ENCODE measurements around the gene SPEN. TPM values are rescaled to one million over a fixed set of nuclear protein-coding genes. Genes with fewer than 3 reads are reported as not detected.

The SPEN gene
- total and polyA plus RNA-seq, 10 of the 15 experiments (the other 5 are each of a cell fraction or from before 2014, with no cell fraction given): 5.2 to 58.7 (median 20.1) TPM

DNA sequence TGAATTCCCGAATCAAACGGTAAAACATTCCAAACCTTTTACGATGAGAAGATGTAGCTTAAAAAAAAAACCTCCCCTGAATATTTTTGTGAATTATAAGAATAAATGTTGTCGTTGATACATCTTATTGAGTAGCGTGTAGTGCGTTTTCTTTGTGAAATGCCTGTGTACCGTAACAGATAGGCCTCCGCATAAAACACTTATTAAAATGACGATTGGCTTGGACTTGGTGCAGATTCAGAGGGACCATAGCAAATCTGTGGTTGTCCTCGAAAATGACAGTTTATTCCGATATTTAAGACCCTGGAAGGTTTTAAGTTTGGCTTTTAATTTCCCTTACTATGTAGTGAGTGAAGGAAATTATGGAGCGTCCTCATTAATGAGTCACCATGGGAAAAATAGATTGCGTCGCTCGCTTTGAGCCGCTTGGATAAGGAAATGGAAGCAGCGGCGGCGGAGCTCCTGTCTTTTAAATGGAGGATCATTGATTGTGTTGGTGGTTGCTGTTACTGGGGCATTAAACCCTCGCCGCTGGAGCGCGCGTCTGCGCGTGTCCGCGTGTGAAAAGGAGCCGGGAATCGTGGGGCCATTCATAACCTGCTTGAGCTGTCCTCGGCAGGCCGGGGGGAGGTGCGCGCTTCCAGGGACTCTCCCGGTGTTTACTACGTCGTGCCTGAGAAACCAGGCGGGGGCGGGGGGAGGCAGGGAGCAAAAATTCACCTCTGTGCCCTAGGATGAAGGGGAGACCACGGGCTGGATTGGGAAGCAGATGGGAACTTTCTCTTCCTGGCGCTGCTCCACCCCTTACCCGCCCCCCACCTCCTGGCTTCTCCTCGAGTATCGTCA lies 1.6 kb downstream of the SPEN start (continued):
- no peak for TF ChIP-seq CHD4 (IDR thresholded peaks at IDR 0.05)
- TF ChIP-seq, protein P1, sequence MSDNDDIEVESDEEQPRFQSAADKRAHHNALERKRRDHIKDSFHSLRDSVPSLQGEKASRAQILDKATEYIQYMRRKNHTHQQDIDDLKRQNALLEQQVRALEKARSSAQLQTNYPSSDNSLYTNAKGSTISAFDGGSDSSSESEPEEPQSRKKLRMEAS (IDR thresholded peaks at IDR 0.05; ENCODE audit: low read depth, low read length): no peak; the same call in none of the 2 replicates
- no peak for TF ChIP-seq CEBPB (IDR thresholded peaks at IDR 0.05; ENCODE audit: borderline replicate concordance in 1 of 2, low read depth in 2 of 2, low read length in 2 of 2)
- TF ChIP-seq NR2C2 (IDR thresholded peaks at IDR 0.05; ENCODE audit: borderline replicate concordance, control insufficient read depth, insufficient read length, low read depth): no peak
- no peak for TF ChIP-seq KDM1A (IDR thresholded peaks at IDR 0.05; ENCODE audit: borderline replicate concordance)
- no peak for TF ChIP-seq RAD21 (IDR thresholded peaks at IDR 0.05; ENCODE audit: insufficient read depth, low read depth, low read length)
- TF ChIP-seq SUZ12 (IDR thresholded peaks at IDR 0.05; ENCODE audit: unreplicated experiment): no peak
- TF ChIP-seq NKRF (conservative IDR thresholded peaks at IDR 0.05): no peak
- no peak for TF ChIP-seq TARDBP (IDR thresholded peaks at IDR 0.05; ENCODE audit: borderline replicate concordance)
- 0 out of 2 replicates have a peak, but pooled peaks have one; percentile 23 for TF ChIP-seq RCOR1 (conservative IDR thresholded peaks at IDR 0.05; ENCODE audit: low read depth, low read length)
- TF ChIP-seq, protein P2, sequence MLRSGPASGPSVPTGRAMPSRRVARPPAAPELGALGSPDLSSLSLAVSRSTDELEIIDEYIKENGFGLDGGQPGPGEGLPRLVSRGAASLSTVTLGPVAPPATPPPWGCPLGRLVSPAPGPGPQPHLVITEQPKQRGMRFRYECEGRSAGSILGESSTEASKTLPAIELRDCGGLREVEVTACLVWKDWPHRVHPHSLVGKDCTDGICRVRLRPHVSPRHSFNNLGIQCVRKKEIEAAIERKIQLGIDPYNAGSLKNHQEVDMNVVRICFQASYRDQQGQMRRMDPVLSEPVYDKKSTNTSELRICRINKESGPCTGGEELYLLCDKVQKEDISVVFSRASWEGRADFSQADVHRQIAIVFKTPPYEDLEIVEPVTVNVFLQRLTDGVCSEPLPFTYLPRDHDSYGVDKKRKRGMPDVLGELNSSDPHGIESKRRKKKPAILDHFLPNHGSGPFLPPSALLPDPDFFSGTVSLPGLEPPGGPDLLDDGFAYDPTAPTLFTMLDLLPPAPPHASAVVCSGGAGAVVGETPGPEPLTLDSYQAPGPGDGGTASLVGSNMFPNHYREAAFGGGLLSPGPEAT (IDR thresholded peaks at IDR 0.05; ENCODE audit: low read depth): peak; percentile 81
- TF ChIP-seq, protein P3, sequence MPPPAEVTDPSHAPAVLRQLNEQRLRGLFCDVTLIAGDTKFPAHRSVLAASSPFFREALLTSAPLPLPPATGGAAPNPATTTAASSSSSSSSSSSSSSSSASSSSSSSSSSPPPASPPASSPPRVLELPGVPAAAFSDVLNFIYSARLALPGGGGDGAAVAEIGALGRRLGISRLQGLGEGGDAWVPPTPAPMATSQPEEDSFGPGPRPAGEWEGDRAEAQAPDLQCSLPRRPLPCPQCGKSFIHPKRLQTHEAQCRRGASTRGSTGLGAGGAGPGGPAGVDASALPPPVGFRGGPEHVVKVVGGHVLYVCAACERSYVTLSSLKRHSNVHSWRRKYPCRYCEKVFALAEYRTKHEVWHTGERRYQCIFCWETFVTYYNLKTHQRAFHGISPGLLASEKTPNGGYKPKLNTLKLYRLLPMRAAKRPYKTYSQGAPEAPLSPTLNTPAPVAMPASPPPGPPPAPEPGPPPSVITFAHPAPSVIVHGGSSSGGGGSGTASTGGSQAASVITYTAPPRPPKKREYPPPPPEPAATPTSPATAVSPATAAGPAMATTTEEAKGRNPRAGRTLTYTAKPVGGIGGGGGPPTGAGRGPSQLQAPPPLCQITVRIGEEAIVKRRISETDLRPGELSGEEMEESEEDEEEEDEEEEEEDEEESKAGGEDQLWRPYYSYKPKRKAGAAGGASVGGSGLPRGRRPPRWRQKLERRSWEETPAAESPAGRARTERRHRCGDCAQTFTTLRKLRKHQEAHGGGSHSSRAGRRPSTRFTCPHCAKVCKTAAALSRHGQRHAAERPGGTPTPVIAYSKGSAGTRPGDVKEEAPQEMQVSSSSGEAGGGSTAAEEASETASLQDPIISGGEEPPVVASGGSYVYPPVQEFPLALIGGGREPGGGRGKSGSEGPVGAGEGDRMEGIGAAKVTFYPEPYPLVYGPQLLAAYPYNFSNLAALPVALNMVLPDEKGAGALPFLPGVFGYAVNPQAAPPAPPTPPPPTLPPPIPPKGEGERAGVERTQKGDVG (CRISPR knock-in tag; IDR thresholded peaks at IDR 0.05): no peak
- TF ChIP-seq, protein P4, sequence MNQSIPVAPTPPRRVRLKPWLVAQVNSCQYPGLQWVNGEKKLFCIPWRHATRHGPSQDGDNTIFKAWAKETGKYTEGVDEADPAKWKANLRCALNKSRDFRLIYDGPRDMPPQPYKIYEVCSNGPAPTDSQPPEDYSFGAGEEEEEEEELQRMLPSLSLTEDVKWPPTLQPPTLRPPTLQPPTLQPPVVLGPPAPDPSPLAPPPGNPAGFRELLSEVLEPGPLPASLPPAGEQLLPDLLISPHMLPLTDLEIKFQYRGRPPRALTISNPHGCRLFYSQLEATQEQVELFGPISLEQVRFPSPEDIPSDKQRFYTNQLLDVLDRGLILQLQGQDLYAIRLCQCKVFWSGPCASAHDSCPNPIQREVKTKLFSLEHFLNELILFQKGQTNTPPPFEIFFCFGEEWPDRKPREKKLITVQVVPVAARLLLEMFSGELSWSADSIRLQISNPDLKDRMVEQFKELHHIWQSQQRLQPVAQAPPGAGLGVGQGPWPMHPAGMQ (IDR thresholded peaks at IDR 0.05; ENCODE audit: borderline replicate concordance): no peak
- TF ChIP-seq EED (IDR thresholded peaks at IDR 0.05; ENCODE audit: low read depth): peak; percentile 64; the same call in 1 of the 2 replicates
- no peak for TF ChIP-seq NFXL1 (IDR thresholded peaks at IDR 0.05; ENCODE audit: borderline replicate concordance)
